GM19025 (cell line): Measurements from ENCODE around the gene TMEM240.
"Not testable (repeated sequence)": the region's sequence is repeated elsewhere in the genome, so short reads cannot be mapped to it uniquely, and the experiment has no call there.

Experiments
- ATAC-seq: cut with Tn5 transposase; IDR thresholded peaks from one replicate; pipeline ENCODE4 v1.9.1; 2021; ENCODE audit warnings: mild to moderate bottlenecking, low read depth, moderate library complexity; ENCODE audit not compliant: unreplicated experiment

TMEM240 gene

DNA sequence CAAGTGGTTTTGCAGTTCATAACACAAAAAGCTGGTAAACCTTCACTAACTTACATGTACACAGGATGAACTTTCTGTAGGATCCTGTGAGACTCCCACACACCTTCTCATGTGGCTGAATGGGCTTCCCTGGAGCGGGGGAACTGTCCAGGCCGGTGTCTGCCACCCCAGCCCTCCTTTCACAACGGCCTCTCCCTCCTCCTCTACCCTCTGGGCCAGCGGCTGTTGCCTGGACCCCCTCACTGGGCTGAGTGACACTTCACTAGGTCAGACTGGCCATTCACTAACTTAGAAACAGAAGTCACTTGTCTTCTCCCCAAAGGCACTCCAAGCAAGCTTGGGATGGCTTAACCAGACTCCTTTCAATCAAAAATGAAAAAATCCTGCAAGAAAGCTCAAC is 18.2 kb upstream of the TMEM240 start:
- ATAC-seq, result no peak

DNA sequence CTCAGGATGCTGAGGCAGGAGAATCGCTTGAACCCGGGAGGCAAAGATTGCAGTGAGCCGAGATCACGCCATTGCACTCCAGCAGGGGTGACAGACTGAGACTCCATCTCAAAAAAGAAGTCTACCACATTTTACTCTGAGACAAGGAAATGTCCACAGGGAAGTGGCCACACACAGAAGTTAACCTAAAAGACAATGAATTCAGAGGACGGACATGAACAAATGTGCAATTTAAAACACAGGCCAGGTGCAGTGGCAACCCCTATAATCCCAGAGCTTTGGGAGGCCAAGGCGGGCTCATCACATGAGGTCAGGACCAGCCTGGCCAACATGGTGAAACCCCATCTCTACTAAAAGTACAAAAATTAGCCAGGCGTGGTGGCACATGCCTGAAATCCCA is 17.3 kb upstream of the TMEM240 start:
- ATAC-seq, result not testable (repeated sequence)

DNA sequence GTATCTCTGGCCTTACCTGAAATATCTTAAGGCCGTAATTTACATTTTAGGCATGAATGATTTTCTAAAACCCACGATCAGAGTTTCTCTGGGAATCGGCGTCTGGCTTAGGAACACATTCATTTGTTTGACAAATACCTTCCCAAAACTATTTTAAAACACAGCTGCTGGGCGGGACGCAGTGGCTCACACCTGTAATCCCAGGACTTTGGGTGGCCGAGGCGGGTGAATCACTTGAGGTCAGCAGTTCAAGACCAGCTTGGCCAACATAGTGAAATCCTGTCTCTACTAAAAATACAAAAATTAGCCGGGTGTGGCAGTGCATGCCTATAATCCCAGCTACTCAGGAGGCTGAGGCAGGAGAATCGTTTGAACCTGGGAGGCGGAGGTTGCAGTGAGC is 16.5 kb upstream of the TMEM240 start:
- ATAC-seq, result not testable (repeated sequence)

DNA sequence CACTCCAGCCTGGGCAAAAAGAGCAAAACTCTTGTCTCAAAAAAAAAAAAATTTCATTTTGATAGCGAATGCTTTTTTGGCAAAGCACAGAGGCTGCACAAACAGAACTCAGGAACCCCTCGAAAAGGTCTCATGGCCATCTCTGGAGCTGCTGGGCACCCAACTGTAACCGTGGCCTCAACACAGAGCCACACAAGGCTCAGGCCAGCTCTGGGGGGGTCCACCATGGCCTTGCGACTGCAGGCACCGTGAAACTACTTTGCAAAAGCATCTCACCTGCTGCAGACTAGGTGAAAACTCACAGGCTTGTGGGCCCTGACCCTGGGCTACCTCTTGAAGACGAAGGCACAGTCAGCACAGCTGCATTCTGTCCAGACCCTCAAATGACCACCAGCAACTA is 16.1 kb upstream of the TMEM240 start:
- ATAC-seq, result no peak

DNA sequence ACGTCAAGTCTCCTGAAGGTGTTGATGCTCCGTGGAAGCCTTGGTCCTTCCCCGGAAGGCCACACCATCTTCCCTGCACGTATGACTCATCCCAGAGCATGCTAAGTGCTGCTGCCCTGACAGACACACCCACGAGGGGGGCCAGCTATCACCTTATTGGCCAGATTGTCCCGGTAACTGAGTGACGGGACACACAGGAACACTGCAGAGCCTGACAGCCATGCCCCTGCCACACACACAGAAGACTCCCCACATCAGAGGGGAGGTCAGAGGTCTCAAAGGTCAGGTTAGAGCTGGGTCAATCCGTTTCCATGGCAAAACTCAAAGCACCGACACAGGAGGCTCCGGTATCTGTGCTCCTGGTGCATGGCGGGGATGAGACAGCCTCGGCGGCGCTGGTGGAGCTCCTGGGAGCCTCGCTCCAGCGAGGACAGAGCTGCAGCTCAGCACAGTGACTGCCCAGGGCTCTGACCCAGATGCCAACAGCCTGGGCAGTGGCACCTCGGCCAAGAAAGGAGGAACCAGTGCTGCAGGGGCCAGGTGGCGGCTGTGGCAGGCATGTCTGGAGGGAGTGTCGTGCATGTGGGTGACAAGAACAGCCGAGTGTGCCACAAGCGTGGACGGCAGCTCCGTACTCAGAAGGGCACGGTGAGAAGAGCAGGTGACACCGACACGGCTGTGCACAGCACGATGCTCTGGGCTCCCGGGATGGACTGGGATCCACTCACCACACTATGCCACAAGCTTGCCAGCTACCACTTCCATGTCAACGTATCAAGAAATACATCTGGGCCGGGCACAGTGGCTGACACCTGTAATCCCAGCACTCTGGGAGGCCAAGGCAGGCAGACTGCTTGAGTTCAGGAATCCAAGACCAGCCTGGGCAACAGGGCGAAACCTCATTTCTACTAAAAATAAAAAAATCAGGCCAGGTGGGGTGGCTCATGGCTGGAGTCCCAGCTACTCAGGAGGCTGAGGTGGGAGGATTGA is 14.8 kb upstream of the TMEM240 start:
- ATAC-seq, result no peak

DNA sequence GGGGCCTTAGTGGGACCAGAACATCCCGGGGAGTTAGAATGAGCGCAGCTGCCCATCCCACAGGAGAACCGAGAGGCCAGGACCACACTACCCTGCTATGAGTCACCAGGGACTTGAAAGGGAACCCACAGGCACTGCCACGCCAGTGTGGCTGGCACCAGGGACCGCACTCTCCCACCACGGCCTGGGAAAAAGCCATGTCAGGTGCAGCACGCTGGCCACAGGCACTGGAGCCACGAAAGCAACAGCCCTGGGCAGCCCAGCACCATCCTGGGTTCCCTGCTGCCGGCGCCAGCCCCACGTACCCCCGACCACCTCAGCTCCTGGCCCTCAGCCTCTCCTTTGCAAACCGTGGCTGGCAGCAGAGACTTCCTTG is 14.1 kb upstream of the TMEM240 start:
- no peak for ATAC-seq

DNA sequence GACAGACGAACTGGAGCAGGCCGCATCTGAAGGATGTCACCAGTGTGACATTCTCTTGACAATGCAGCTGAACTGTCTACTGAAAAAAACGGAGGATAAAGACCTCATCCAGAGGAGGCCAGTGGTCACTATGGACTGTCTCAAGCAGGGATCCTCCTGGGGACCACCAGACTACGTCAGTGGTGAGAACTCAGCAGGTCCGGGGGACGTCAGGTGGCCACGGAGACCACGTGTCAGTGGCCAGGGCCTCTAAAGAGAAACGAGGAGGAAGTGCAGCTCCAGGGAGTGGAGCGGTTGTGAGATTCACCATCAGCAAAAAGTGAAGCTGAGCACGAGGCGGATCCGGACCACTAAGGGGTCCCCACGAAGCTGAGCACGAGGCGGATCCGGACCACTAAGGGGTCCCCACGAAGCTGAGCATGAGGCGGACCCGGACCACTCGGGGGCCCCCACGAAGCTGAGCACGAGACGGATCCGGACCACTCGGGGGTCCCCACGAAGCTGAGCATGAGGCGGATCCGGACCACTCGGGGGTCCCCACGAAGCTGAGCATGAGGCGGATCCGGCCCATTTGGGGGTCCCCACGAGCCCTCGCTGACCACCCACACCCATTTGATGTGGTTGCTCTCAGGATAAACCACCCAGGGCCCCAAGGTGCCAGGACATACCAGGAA is 13.5 kb upstream of the TMEM240 start:
- no peak for ATAC-seq

DNA sequence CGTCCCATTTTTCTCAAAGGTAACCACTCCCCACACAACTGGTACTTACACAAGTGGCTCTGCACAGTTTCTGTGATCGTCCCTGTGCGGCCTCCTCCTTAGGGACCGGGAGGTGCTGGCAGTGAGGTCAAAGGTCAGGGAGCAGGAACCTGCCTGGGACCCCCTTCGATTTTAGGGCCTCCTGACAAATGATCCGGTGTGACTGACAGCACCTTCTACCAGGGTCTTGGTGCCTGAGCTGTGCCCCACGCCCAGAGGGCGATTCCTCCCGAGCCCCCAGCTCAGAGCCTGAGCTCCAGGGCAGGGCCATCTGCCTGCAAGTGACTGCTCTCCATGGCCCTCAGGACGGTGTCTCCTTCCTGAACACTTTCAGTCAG is 11.8 kb upstream of the TMEM240 start:
- no peak for ATAC-seq

DNA sequence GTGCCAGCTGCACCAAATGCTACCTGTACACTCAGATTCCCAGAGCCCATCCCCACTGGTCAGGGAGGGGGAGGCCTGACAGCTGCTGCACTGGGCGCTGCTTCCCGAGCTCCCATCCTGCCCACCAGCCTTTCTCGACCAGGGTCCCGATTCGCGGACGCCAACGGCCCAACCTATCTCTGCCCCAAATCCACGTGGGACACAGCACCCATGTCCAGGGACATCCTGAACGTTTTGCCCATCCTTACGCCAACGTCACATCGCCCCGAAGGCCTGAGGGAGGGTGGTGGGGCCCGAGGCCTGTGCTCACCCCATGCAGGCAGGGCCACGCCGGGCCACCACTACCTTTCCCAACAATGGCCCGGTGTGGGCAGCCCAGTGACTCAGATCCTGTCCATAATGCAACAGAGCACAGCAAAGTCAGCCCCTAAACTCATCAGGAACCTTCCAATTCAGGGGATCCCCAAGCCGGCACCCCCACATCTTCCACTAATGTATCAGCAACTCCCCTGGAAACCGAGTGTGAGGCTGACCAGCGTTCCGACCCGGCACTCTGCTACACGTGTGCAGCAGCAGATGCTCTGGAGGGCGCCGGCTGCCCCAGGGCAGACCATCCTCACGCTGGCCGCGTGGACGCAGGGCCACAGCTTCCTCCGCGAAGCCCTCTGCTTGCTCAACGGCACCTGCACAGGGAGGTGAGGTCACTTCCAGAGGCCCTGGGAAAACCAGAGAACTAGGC is 11.3 kb upstream of the TMEM240 start:
- ATAC-seq, result no peak

DNA sequence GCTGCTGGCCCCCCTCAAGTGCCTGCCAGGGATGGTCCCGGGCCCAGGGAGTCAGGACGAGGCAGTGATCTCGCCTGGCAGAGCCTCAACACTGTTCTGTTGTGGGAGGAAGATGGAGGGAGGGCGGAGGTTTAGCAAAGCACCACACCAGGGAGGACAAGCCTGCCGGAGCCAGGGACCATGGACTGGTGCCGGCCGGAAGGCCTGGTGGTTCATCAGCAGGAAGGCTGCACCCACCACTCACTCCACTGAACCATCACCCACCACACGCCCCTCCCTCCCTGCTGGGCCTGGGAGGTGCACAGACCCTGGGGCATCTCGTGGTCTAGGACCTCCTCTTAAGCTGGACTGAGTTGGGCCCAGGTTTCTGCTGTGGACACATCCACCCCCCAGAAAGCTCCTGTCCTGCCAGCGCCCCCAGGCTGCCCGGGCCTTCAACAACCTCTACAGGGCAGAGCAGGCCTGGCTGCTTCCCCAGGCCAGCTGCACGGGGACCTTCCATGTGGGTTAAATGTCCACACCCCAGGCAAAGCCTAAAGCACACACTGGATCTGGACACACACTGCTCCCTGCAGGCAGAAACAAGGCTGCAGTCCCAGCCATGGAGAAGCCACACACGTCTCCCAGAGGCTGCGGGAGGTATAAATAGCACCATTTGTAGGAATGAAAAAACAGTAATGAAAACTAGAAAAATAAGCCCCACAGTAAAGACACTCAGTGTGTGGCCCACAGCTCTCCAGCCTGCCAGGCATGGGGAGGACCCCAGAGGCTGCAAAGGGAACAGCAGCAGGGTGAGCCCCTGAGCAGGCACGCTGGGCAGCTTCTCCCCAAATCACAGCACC is 10.4 kb upstream of the TMEM240 start:
- no peak for ATAC-seq

DNA sequence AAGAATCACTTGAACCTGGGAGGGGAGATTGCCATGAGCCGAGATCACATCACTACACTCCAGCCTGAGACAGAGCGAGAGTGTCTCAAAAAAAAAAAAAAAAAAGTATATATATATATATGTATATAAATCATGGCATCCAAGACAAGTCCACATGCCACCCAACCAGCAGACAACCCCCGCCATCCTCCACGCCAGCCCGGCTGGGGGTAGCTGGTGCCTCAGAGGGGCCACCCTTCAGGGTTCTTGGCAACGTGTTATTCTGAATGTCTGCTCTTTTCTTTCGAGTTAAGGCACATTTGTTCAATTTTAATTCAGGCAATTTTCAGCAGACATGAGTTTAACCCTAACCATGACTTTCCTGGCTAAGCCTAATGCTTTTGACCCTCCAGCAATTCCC is 9.7 kb upstream of the TMEM240 start:
- no peak for ATAC-seq

DNA sequence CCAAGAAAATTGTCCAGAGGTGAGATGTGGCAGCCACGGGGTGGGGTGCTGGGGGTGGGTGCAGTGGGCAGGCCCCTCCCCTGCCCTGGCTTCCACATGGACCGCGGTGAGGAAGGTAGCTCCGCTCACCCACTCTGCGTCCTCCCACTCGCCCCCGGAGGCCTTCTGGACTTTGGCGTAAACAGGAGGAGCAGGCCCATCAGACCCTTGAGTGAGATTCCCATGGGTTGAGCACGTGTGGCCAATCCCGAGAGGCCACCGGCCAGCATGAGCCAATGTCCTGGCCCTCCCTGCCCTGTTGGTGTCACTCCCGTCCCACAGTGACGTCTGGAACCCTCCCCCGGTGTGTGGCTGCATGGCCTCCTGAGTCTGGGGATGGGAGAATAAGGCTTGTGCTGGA is 8.2 kb upstream of the TMEM240 start:
- no peak for ATAC-seq

DNA sequence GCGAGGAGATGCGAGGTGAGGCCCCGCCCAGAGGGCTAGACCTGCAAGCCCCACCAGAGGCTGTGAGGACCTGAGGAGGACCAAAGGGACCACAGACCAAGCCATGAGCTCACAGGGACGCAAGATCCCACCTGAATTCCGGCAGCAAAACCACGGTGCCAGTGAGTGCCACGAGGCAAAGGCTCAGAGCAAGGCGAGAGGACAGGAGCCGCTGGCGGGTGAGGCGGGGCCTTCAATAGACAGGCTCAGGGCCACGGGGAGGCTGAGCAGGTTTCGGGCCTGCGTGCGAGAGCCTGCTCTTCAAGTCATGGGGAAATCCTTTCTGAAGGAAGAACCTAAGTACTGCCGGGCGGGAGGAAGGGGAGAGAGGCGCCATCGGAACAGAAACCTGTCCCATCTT is 7.1 kb upstream of the TMEM240 start:
- no peak for ATAC-seq

DNA sequence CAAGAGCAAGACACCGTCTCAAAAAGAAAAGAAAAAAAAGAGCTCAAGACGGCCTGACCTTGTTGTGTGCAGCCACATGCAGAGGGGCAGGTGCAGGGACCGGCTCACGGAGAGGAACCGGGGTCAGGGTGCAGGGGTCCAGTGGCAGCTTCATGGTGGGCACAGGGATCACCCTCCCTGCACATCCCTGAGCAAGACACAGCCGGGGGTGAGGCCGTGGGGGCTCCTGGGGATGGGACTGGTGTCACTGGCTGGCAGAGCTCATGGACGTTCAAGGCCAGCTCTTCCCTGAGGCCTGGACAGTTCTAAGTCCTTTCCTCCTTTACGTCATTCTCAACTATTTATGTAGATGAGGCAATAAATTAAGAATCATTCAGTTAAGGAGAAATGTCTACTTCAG is 6.6 kb upstream of the TMEM240 start:
- no peak for ATAC-seq

DNA sequence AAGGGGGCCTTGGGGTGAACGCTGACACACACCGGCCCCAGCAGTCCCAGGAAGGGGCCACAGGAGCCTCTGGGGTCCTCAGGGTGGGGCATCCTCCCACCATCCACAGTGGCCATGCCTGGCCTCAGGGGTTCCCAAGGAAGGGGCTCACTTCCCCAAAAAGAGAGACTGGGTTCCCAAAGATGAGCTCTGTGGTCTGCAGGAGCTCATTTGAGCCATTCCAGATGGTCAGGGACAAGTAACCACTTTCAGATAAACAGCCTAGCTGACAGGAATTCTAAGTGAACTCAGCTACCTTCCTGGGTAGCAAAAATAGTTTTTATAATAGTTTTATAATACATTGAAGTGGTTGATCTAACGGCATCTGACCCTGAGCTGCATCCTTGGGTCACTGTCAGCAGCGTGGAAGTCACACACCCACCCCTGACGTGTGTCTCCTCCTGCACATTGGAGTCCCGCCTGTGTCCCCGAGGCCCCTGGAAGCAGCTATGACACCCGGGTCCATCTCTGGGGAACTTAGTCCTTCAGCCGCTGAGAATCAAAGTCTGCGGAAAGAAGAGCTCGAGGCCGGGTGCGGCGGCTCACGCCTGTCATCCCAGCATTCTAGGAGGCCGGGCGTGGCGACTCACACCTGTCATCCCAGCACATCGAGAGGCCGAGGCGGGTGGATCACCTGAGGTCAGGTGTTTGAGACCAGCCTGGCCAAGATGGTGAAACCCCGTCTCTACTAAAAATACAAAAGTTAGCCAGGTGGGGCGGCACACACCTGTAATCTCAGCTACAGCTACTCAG is 5.7 kb upstream of the TMEM240 start:
- ATAC-seq, result no peak

DNA sequence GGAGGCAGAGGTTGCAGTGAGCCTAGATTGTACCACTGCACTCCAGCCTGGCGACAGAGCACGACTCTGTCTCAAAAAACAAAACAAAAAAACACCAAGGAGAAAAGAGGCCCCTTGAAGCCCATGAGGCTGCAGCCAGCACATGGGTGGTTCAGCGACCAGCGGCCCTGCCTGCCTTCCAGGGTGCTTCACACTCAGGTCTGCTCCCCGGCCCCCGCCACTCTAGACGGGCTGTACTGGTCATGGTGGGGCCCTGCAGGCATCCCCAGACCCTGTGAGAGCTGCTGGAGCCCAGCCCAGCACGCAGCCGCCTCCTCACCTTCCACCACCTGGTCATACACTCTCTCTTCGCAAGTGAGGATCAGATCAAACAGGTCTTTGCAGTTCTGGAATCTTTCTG is 4.1 kb upstream of the TMEM240 start:
- no peak for ATAC-seq

DNA sequence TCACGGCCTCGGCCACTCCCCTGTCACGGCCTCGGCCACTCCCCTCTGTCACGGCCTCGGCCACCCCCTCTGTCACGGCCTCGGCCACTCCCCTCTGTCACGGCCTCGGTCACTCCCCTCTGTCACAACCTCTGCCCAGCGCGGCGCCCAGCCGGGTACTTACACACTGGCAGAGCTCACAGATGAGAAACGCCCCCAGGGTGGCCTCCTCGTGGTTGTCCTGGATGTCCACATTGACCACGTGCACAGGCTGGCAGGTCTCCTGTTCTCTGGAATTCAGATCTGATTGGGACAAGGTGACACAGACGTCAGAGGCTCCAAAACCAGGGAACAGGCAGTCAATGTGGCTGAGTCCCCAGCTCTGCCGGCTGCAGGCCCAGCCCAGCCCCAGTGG is 3.3 kb upstream of the TMEM240 start:
- no peak for ATAC-seq

DNA sequence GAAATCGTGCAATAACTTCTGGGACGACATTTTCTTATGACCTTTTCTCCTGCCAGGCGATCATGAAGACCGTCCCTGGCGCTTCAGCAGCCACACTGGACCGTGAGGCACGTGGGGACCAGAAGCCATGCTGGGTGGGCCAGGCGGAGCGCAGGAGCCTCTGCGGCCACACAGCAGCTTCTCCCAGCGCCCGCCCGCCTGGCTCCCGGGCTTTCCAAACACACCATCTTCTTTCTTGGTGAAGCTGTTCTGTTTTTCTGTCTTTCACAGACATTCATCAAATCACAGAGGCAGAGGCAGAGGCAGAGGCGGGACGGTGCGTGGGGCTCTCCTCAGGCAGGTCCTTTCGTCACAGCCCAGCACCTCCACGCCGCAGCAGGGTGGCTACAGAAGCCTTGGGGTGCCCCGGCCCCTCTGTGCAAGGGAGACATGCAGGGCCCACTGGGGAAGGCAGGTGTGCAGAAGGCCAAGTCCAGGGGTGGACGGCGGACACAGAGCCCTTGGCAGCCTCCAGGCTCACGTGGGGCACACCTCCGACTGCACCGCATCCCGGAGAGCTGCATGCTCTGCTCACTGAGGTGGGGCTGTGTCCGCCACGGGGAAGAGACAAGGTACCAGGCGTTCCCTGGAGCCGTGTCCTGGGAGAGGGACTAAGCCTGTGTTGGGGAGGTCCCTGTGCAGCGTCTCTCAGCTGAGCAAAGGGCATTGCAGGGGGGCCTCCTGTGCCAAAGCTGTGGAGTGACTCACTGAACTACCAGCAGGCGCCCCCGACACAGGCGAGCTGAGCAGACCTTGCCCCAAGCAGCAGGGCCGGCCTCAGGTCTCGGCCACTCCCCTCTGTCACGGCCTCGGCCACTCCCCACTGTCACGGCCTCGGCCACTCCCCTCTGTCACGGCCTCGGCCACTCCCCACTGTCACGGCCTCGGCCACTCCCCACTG is 2.6 kb upstream of the TMEM240 start:
- ATAC-seq, result no peak
